NCI-H345 treated with DMSO at 0.1 percent for 48 hours (cell line): ENCODE measurements around the gene ADPRH.
"Not testable (repeated sequence)": the region's sequence is repeated elsewhere in the genome, so short reads cannot be mapped to it uniquely, and the experiment has no call there.

Experiments
- DNase-seq: peaks from one replicate; lab custom pipeline; 2025; ENCODE audit not compliant: unreplicated experiment; lab: John Stamatoyannopoulos, UW

ADPRH gene

DNA sequence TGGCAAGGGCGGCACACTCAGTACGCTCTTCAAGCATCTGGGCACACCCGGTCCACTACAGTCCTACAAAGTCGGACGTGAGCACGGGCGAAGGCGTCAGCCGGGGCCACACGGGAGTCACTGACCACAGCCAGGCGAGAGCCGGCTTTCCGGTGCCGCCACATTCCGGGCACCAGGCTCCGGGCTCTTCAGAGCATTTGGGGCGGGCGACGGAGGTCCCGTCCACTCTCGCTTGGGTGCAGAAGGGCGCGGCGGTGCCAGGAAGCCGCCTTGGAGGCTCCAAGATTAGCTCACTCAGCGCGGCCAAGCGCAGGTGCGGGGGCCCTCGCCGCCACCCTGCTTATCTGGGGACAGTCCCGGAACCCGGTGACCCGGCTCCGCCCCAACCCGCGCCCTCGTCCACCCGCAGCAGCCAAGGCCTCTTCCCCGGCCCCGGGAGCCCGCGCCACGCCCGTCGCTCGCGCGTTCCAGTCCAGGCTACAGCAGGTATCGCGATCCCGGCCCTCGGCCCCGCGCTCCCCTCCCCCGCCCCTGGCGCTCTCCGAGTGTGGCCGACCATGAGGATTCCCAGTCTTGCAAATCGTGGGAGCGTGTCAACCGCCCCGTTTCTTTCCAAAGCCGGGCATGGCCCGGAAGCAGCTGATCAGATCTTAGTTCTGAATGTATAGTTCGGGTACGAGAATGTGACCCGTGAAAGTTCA lies at the start of gene ADPRH:
Gene ADPRH, plus strand, starts transcription at position 127 of the 701 bp plus-strand sequence. CDS start 2,678 bp downstream, outside the sequence.
- DNase-seq: no peak

DNA sequence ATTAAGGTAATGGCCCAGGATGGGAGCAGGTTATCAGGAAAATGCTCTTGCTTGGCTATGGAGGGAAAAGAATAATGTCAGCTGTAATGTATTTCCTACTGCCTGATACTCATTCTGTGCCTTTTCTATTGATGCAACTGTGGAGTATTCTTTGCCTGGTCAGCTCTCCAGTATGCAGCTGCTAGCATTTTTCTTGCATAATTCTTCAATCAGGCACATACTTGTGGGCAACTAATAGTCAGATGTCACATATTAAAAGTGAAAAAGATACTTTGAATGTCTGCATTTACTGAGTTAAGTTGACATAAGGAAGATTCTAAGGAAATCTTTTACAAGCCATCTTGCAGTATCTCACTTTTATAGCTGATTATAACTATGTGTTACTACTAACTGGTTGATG lies 49.4 kb upstream of the ADPRH start:
- DNase-seq: no peak

DNA sequence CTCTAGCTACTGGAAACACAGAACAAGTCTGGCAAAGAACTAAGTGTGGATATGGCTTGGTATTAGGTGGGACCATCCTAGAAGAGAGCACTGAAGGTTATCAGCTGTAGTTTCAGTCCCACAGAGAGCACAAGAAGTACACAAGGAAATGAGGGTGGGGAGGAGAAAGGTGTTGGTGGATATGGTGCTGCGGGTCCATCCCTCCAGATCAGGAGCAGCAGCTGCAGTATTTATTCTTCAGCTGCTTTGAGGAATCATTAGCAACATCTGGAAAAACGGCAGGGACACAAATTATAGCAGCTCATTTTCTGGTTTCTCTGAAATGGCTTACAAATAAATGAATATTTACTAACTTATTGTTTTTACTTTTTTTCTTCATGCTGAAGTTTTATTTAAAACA lies 48.8 kb upstream of the ADPRH start:
- DNase-seq: no peak

DNA sequence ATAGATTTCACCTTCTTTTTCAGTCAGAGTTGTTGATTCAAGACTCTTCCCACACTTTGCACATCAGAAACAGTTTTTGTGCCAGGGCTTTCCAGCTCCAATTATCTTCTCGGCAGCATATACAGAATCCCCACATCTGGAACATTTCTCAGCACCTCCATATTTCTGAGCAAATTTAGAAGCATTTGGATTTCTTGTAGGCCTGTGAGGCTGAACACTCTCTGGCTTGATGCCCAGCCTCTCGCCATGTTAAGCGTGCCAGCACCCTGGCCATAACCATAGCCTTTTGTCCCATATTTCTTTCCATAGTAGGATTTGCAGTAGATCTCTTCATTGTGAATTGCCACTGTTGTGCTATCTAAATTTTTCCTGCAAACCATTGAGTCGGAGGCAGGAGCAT lies 48.1 kb upstream of the ADPRH start:
- no peak for DNase-seq

DNA sequence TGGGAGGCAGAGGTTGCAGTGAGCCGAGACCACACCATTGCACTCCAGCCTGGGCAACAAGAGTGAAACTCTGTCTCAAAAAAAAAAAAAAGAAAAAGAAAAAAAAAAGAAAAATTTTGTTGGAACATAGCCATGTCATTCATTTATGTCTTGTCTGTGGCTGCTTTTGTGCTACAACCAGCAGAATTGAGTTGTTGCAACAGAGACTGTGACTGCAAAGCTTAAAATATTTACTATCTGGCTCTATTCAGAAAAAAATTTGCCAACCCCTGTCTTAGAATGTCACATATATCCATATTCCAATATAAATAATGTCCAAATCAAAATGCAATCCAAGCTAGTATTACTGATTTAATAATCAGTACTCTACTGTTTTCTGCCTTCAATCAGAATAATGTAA lies 45.0 kb upstream of the ADPRH start:
- no peak for DNase-seq

DNA sequence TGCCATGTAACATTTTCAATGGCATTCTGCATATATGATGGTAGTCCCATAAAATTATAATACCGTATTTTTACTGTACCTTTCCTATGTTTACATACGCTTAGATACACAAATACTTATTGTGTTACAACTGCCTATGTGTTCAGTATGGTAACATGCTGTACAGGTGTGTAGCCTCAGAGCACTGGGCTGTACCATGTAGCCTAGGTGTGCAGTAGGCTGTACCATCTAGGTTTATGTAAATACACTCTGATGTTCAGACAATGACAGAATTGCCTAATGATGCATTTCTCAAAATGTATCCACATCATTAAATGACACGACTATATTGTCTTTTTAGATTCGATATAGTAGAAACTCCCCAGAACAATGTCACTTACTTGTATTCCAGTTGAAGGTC lies 42.5 kb upstream of the ADPRH start:
- DNase-seq: no peak

DNA sequence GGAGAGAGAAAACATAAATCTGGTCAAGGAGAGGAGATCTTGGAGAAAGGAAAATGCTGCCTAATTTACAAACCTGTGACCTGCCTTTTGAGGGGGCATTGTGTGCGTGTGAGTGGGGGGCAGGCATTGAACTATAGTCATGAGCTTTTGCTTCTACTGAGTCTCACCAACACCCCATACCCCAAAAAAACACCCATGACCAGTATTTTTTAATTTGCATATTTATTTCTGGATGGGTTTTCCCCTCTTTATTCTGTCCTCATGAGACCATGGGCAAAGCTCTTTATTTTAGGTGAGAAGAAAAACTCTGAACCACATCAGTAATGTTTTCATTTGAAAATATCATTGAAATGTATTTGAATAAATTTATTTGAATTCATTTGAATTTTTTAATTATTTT lies 40.5 kb upstream of the ADPRH start:
- no peak for DNase-seq

DNA sequence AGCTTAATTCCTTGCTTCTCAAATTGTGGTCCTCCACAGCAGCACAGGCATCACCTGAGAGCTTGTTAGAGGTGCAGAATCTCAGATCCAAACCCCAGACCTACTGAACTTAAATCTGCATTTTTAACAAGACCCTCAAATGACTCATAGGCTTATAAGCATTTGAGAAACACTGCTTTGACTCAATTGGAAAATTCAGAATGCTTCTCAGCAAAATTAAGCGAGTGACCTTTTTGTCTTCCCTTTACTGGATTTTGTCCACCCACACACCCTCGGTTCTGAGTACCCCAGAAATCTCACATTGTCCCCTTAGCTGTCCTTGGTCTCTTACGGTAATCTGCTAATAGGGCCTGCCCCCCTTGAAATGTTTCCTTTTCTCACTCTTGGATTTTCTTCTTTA lies 37.7 kb upstream of the ADPRH start:
- no peak for DNase-seq

DNA sequence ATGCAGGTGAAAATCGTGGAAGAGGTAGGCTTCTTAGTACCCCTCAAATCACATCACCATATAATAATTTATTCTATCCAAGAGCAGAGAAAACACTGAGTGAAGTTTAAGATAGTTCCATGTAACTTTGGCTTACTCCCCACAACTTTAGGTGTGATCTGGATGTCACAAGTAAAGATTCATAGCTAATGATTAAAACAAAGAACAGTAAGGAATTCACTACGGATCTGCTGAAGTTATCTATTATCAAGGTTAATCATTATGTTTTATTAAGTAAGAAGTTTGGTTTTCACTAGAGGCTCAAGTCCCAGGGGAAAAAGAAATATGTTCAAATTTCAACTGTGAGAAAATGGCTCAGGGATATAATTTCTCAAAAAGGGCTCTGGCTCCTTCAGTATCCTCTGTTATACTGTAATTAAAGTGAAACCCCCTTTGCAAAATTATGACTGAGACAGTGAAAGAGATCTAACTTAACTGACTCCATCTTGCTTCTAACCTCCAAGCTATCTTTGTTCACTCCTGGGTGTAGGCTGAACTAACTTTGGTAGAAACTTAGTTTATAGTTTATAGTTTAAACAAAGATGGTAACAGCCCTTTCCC lies 37.0 kb upstream of the ADPRH start:
- DNase-seq: no peak

DNA sequence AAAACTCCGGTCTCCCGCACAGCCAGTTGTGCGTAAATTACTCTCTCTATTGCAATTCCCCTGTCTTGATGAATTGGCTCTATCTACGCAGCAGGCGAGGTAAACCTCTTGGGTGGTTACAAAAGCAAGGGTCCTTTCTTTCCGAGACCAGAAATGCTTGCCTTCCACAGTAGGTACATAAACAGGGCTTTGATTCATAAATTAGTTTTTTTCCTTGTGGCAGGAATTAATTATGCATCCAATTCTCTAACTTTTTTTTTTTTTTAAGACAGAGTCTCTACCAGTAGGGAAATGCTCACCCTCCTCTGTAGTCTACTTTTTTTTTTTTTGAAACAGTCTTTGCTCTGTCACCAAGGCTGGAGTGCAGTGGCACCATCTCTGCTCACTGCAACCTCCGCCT lies 36.1 kb upstream of the ADPRH start:
- DNase-seq: no peak

DNA sequence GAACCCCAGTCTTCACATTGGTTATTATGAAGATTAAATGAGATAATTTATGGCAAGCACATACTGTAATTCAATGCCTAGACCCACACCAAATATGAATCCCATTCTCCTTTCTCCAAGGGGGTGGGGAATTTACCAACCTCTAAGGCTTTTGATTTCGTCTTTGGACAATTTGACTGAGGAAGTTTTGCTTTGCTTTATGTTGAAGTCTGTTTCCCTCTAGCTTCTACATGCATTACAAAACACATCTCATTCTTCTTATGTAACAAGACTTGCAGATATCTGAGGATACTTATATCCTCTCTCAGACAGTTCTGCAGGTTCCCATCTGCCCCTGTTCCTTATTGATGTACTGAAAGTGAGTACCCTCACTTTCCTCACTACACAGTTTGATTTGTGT lies 32.1 kb upstream of the ADPRH start:
- no peak for DNase-seq

DNA sequence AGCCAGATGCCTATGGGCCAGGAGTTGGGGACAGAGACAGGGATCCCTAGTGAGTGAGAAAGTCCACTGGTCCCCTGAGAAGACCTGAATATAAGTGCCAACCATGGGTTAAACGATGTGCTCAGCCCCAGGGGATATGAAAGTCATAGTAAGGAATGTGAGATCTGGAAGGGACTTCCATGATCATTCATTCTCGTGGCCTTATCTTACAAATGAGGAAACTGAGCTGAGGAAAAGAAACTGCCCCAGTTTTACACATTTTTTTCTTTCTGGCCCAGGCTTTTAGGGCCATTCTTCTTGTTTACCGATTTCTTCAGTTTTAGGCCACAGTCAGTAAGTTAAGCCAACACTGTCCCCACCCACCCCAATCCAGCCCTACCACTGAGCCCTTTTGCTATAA lies 31.0 kb upstream of the ADPRH start:
- no peak for DNase-seq

DNA sequence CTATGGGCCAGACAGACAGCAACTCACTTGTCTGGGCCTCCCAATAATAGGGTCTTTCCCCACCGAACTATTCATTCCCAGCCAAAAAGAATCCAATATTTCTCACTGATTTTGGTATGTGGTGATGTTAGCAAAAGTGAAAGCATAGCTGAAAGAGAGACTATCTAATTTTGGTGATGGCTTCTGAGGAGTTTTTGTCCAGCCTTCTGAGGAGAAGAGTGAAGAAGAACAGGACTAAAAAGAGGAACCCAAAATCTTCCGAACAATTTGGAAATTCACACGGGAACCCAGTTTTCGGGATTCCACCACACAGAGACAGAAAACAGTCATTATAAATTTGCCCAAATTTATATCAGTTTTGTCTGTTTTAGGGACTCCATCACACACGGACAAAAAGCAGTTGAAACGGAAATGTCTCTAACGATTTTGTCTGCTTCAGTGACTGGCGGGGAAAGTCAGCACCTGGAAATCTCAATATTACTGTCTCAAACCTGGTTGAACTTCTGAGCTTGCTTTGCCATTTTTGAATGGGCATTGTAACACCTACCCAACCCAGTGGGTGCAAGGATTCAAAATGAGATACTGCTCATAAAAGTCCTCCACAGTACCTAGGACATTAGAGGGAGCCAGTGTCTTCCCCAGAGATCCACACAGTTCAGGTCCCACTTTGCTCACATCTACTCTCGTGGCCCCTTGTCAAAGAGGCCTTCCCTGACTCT lies 28.9 kb upstream of the ADPRH start:
- DNase-seq: no peak

DNA sequence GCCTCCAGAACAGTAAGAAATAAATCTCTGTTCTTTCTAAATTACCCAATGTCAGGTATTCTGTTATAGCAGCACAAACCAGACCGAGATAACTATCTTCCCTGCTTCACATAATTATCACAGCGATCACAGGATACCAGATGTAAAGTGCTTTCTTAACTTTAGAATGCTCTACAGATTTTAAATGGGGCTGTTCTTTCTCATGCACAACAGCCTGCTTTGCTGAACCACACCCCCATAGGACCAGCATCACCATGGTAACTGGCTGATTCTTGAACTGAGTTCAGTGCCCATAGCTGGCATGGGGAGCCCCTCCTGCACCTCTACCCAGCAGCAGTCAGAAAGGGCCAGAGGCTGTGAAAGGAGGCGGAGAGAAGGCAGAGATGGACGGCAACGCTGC lies 27.7 kb upstream of the ADPRH start:
- DNase-seq: no peak

DNA sequence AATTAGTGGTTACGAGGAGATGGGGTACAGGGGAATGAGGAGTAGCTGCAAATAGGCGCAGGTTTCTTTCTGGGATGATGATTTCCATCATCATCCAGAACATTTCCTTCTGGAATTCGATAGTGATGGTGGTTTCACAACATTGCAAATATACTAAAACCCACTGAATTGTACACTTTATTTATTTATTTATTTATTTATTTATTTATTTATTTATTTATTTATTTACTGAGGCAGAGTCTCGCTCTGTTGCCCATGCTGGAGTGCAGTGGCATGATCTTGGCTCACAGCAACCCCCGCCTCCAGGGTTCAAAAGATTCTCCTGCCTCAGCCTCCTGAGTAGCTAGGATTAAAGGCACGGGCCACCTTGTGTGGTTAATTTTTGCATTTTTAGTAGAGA lies 26.4 kb upstream of the ADPRH start:
- not testable (repeated sequence) for DNase-seq

DNA sequence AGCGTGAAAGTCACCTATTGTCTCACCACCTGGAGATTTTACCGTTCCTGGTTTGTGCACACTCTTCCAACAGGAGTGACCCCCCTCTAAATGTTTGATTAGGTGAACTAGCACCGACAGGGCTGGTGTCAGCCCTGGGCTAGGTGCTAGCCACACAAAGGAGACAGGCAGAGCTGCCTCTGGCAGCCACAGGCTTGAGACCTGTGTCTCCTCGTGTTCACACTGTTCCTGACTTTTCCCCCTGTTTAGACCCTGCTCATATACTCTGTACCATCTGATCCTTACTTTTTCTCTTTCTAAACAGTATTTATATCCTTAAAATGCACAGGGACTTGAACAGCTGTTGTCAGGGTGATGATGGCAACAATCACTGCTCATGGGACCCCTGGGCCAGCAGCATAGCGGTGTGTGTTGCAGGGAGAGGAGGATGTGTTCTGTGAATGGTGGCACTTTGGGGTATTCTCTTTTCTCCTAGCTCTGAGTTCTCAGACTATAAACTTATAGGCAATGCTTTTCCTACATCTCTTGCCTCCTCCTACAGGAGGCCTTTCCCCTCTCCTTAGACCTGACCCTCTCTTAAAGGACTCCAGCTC lies 25.4 kb upstream of the ADPRH start:
- DNase-seq: no peak

DNA sequence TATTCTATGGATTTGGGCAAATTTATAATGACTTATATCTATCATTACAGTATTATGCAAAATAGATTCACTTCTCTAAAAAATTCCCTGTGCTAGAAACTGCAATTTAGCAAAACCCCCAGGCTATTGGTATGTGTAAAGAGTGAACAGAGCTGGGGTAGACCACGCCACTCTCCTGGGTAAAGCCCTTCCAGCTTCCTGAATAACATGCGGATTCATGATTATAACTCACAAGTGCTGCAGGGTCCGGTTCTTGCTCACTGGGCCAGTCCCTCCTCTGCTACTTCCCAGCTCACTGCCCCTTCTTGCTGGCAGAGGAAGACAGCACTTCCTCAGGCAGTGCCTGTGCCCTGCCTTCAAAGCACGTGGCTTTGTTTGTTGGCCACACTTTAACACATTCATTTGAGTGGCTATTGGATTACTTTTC lies 24.0 kb upstream of the ADPRH start:
- DNase-seq: no peak

DNA sequence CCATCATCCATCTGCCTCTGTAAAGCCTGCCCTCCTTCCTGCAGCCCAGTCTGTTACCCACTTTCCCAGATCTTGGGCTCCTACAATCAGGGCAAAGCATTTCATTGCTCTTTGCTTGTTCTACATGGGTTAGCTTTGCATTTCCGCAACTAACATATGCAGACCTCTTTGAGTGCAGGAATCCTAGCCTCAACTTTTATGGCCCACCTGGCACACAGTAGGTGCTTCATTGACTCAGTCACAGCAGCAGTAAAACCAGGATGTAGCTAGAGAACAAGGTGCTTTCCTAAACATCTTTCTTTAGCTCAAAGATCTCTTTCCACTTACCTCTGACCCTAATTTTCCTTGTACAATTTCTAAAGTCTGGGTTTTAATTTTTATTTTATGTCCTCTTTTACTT lies 23.4 kb upstream of the ADPRH start:
- DNase-seq: no peak

DNA sequence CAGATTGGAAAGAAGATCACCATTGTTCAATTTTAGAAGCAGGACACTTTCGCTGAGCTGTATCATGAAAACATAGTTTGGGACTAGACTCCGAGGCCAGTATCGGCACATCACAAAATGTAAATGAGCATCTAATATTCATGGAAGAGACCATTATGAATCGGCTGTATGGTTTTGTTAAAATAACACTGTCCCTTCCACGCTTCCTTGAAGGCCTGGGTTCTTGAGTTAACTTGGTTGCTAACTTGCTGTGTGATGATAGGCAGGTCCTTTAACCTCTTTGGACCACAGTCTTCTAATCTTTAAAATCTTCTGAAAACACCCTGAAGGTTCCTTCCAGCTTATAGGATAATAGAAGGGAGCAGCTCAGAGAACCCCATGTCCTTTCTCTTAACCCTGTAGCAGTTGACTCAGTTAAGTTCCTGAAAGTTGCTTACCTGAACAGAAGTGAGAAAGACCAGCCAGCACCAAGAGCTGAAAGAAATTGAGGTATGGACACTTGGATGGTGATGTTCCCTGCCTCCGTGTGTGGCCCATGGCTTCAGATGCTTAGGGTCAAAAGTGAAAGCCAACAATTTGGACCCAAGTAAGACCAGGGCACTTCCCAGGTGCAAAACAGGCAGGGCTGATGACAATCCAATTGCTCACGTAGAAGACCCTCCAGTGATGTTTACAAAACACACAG lies 22.0 kb upstream of the ADPRH start:
- DNase-seq: no peak

DNA sequence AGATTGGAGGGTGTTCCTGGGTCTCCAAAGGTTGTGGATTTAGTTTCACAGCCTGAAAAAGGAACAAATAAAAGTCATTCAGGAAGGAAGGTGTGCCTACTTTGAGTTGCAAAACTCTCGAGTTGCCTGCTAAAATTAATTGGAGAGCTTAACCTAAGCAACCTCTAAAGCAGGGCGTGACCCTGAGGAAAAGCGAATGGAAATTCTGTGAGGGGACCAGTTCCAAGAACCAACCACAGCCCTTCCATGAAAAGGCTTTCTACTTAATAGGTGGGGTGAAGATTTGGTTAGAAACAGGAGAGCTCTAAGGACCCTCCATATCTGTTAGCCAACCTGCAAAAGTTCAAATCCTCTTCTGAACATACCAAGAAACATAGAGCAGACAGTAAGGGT lies 21.4 kb upstream of the ADPRH start:
- DNase-seq: no peak

DNA sequence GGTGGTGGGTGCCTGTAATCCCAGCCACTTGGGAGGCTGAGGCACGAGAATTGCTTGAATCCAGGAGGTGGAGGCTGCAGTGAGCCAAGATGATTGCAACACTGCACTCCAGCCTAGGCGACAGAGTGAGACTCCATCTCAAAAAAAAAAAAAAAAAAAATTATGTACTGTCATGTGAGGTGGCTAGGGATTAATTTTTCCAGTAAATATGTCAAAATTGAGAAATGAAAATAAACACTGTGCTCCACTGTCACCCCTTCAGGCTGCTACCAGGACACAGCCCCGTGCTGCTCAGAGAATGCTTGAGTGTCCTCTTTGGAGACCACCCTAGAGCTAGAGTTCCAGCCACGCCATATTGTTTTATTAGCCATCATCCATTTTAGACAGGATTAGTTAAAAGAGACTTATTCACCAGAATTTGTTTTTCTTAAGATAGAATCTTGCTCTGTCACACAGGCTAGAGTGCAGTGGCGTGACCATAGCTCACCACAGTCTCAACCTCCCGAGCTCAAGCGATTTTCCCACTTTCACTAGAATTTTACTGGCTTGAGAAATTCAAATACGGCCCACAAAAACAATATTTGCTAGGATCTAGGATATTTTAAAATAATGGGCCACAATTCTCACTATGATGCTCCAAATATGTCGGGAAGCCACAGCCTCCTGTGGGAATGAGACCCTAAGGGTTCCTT lies 20.5 kb upstream of the ADPRH start:
- DNase-seq: no peak
